CD8-positive, alpha-beta memory T cell (primary cell): ENCODE measurements around the gene FBXL2. TPM values are rescaled to one million over a fixed set of nuclear protein-coding genes. Genes with fewer than 3 reads are reported as not detected.
A peak's percentile ranks its signal among the peaks of the same experiment; 100 is the strongest.
"Not testable (repeated sequence)": the region's sequence is repeated elsewhere in the genome, so short reads cannot be mapped to it uniquely, and the experiment has no call there.

Experiments used
- CTCF ChIA-PET: fragments of 350-600 bp; sonication (Branson Sonifier 250); formaldehyde crosslinking; loops from one replicate; lab custom pipeline; 2021; ENCODE audit warnings: antibody characterized with exemption; lab: Charles Lee
- POLR2A ChIA-PET: fragments of 350-600 bp; sonication (Branson Sonifier 250); formaldehyde crosslinking; loops from one replicate; lab custom pipeline; 2021; ENCODE audit warnings: antibody characterized with exemption; lab: Charles Lee
- DNase-seq, 5 donors: peaks; one replicate each; pipeline versions ENCODE4 v3.0.0 to v3.0.0-alpha.2; 2020 to 2022; ENCODE audit warnings: mixed read lengths in 1 of 5
- H3K27ac ChIP-seq: one replicate; pipeline ENCODE4 v1.7.0; 2013; ENCODE audit warnings: low read depth, mild to moderate bottlenecking, low read length, moderate library complexity
- H3K27me3 ChIP-seq: 2 replicates; pipeline ENCODE4 v1.7.0; 2013; ENCODE audit warnings: low read length, mild to moderate bottlenecking; ENCODE audit not compliant: insufficient read depth, poor library complexity, severe bottlenecking
- H3K36me3 ChIP-seq: 2 replicates; pipeline ENCODE4 v1.7.0; 2013; ENCODE audit warnings: mild to moderate bottlenecking, low read length, moderate library complexity; ENCODE audit not compliant: insufficient read depth
- H3K4me1 ChIP-seq: 2 replicates; pipeline ENCODE4 v1.7.0; 2013; ENCODE audit warnings: mild to moderate bottlenecking, low read length, moderate library complexity; ENCODE audit not compliant: insufficient read depth
- H3K4me3 ChIP-seq: 2 replicates; pipeline ENCODE4 v1.7.0; 2013; ENCODE audit warnings: mild to moderate bottlenecking, low read length
- H3K9me3 ChIP-seq: 2 replicates; pipeline ENCODE4 v1.7.0; 2013; ENCODE audit warnings: mild to moderate bottlenecking, low read length
- H3K27ac Mint-ChIP-seq, 8 donors: one replicate each; pipeline ENCODE4 v1.8.0; 2020 to 2021; ENCODE audit warnings: mixed read lengths in 8 of 8, mild to moderate bottlenecking in 6 of 8, inconsistent platforms in 3 of 8, moderate library complexity in 3 of 8
- H3K27me3 Mint-ChIP-seq, 2 donors: one replicate each; pipeline ENCODE4 v1.8.0; 2020 to 2021; ENCODE audit warnings: mixed read lengths in 2 of 2, mild to moderate bottlenecking in 1 of 2, moderate library complexity in 1 of 2
- H3K36me3 Mint-ChIP-seq, 3 donors: one replicate each; pipeline ENCODE4 v1.8.0; 2020 to 2021; ENCODE audit warnings: mixed read lengths in 3 of 3, inconsistent platforms in 1 of 3, mild to moderate bottlenecking in 1 of 3
- H3K4me1 Mint-ChIP-seq, 3 donors: one replicate each; pipeline ENCODE4 v1.8.0; 2020 to 2021; ENCODE audit warnings: mixed read lengths in 3 of 3, inconsistent platforms in 1 of 3, mild to moderate bottlenecking in 1 of 3
- H3K4me3 Mint-ChIP-seq, 7 donors: one replicate each; pipeline ENCODE4 v1.8.0; 2020 to 2021; ENCODE audit warnings: mixed read lengths in 7 of 7, mild to moderate bottlenecking in 6 of 7, moderate library complexity in 4 of 7, inconsistent platforms in 2 of 7
- H3K9me3 Mint-ChIP-seq, 5 donors: one replicate each; pipeline ENCODE4 v1.8.0; 2020 to 2022; ENCODE audit warnings: mixed read lengths in 5 of 5, mild to moderate bottlenecking in 3 of 5, moderate library complexity in 2 of 5, inconsistent platforms in 1 of 5
- polyA plus RNA-seq: library from polyadenylated mRNA; unstranded; fragments of 300-500 nt; fragmentation: Illumina TruSeq; gene quantifications from one replicate; pipeline ENCODE4 v1.2.3, GENCODE V29; 2021
- total RNA-seq, 2 experiments: library from RNA; stranded (reverse); gene quantifications; one replicate each; pipeline ENCODE4 v1.2.3, GENCODE V29; 2021

The FBXL2 gene
- total and polyA plus RNA-seq, 3 experiments from 2014 or later: not detected

GRCh38 chr3:33318710-33319380, 41.6 kb downstream of the FBXL2 start:
- Mint-ChIP-seq H3K4me3 (no peak overlapping the region), H3K9me3 (peaks cover 0 to 3% (median 0%) of the 10 kb centered on the region in 5 donors), H3K27me3 (peaks cover 8 to 50% of the 10 kb centered on the region in 2 donors), H3K36me3 (no peaks in the 10 kb centered on the region), H3K4me1 (peaks cover 0 to 7% (median 2%) of the 10 kb centered on the region in 3 donors), H3K27ac (no peak overlapping the region)
- no peaks in the 10 kb centered on the region for H3K36me3 ChIP-seq
- no peaks in the 10 kb centered on the region for H3K27me3 ChIP-seq
- DNase-seq: no peak
- POLR2A ChIA-PET: no interaction called here
- no peak overlapping the region for H3K4me3 ChIP-seq
- H3K27ac ChIP-seq: no peak overlapping the region
- H3K4me1 ChIP-seq: no peaks in the 10 kb centered on the region
- CTCF ChIA-PET: no interaction called here
- no peaks in the 10 kb centered on the region for H3K9me3 ChIP-seq

GRCh38 chr3:33322412-33322811, 45.2 kb downstream of the FBXL2 start:
- no peak for DNase-seq
- Histone ChIP-seq H3K9me3 (no peaks in the 10 kb centered on the region), H3K36me3 (no peaks in the 10 kb centered on the region), H3K27me3 (no peaks in the 10 kb centered on the region), H3K4me1 (no peaks in the 10 kb centered on the region), H3K27ac (no peak overlapping the region), H3K4me3 (no peak overlapping the region)
- CTCF ChIA-PET: no interaction called here
- Mint-ChIP-seq H3K4me3 (no peak overlapping the region), H3K9me3 (peaks cover 0 to 8% (median 1%) of the 10 kb centered on the region in 5 donors), H3K27me3 (peaks cover 8 to 54% of the 10 kb centered on the region in 2 donors), H3K27ac (no peak overlapping the region), H3K36me3 (no peaks in the 10 kb centered on the region), H3K4me1 (peaks cover 0 to 7% (median 2%) of the 10 kb centered on the region in 3 donors)
- POLR2A ChIA-PET: no interaction called here

GRCh38 chr3:33331414-33331813, 54.2 kb downstream of the FBXL2 start:
- H3K9me3 Mint-ChIP-seq: peaks cover 8 to 19% (median 13%) of the 10 kb centered on the region in 5 donors
- H3K27ac Mint-ChIP-seq: no peak overlapping the region
- ChIA-PET CTCF (no interaction called here), POLR2A (no interaction called here)
- H3K27me3 Mint-ChIP-seq: peaks cover 6 to 36% of the 10 kb centered on the region in 2 donors
- H3K4me3 Mint-ChIP-seq: no peak overlapping the region
- H3K36me3 Mint-ChIP-seq: peaks cover 0 to 3% (median 0%) of the 10 kb centered on the region in 3 donors
- no peak overlapping the region for H3K4me3 ChIP-seq
- no peaks in the 10 kb centered on the region for H3K4me1 Mint-ChIP-seq
- H3K4me1 ChIP-seq: no peaks in the 10 kb centered on the region
- no peaks in the 10 kb centered on the region for H3K36me3 ChIP-seq
- DNase-seq: no peak
- no peaks in the 10 kb centered on the region for H3K9me3 ChIP-seq
- no peaks in the 10 kb centered on the region for H3K27me3 ChIP-seq
- no peak overlapping the region for H3K27ac ChIP-seq

GRCh38 chr3:33334364-33334763, 57.1 kb downstream of the FBXL2 start:
- Histone ChIP-seq H3K9me3 (no peaks in the 10 kb centered on the region), H3K36me3 (no peaks in the 10 kb centered on the region), H3K27me3 (no peaks in the 10 kb centered on the region), H3K27ac (no peak overlapping the region), H3K4me3 (no peak overlapping the region), H3K4me1 (no peaks in the 10 kb centered on the region)
- DNase-seq: no peak
- Mint-ChIP-seq H3K27me3 (peaks cover 0 to 11% of the 10 kb centered on the region in 2 donors), H3K36me3 (peaks cover 0 to 3% (median 0%) of the 10 kb centered on the region in 3 donors), H3K4me1 (no peaks in the 10 kb centered on the region), H3K27ac (no peak overlapping the region), H3K4me3 (no peak overlapping the region), H3K9me3 (peaks cover 8 to 19% (median 13%) of the 10 kb centered on the region in 5 donors)
- POLR2A ChIA-PET: no interaction called here
- CTCF ChIA-PET: no interaction called here

- H3K4me3 Mint-ChIP-seq, POLR2A ChIA-PET: not testable (repeated sequence)
These were observed 61.8 kb downstream of the FBXL2 start for GRCh38 chr3:33338936-33339465.

GRCh38 chr3:33339758-33340157, 62.5 kb downstream of the FBXL2 start:
- POLR2A ChIA-PET: no interaction called here
- CTCF ChIA-PET: no interaction called here
- DNase-seq: no peak
- H3K9me3 Mint-ChIP-seq: peaks cover 0 to 2% (median 0%) of the 10 kb centered on the region in 5 donors
- Histone ChIP-seq H3K27me3 (no peaks in the 10 kb centered on the region), H3K4me3 (no peak overlapping the region), H3K36me3 (no peaks in the 10 kb centered on the region), H3K9me3 (no peaks in the 10 kb centered on the region), H3K4me1 (no peaks in the 10 kb centered on the region), H3K27ac (no peak overlapping the region)
- no peaks in the 10 kb centered on the region for H3K4me1 Mint-ChIP-seq
- no peak overlapping the region for H3K27ac Mint-ChIP-seq
- no peaks in the 10 kb centered on the region for H3K36me3 Mint-ChIP-seq
- H3K4me3 Mint-ChIP-seq: no peak overlapping the region
- H3K27me3 Mint-ChIP-seq: peaks cover 0 to 6% of the 10 kb centered on the region in 2 donors

More at GRCh38 chr3:33338936-33339465, 61.8 kb downstream of the FBXL2 start:
- H3K27ac ChIP-seq, H3K4me3 ChIP-seq, H3K9me3 ChIP-seq, DNase-seq, H3K36me3 Mint-ChIP-seq, H3K36me3 ChIP-seq, H3K9me3 Mint-ChIP-seq, H3K27me3 ChIP-seq, H3K27ac Mint-ChIP-seq, H3K4me1 ChIP-seq, H3K27me3 Mint-ChIP-seq, H3K4me1 Mint-ChIP-seq, CTCF ChIA-PET: not testable (repeated sequence)

GRCh38 chr3:33355611-33356010, 78.4 kb downstream of the FBXL2 start:
- H3K36me3 Mint-ChIP-seq: no peaks in the 10 kb centered on the region

GRCh38 chr3:33358172-33358781, 81.0 kb downstream of the FBXL2 start:
- ChIA-PET CTCF (interaction anchor here (1.2 kb wide), 1 partner anchor 14 kb away, joined by 7 read pairs; no protein-coding TSS in a partner anchor), POLR2A (no interaction called here)
- Histone ChIP-seq H3K27ac (no peak overlapping the region), H3K36me3 (no peaks in the 10 kb centered on the region), H3K4me1 (no peaks in the 10 kb centered on the region), H3K9me3 (no peaks in the 10 kb centered on the region), H3K27me3 (no peaks in the 10 kb centered on the region), H3K4me3 (no peak overlapping the region)
- no peak for DNase-seq
- Mint-ChIP-seq H3K4me3 (no peak overlapping the region), H3K9me3 (no peaks in the 10 kb centered on the region), H3K27ac (peak overlapping the region in 1 of 8 donors; percentile 78), H3K36me3 (no peaks in the 10 kb centered on the region), H3K4me1 (peaks cover 0 to 6% (median 4%) of the 10 kb centered on the region in 3 donors), H3K27me3 (peaks cover 10 to 15% of the 10 kb centered on the region in 2 donors)

More at GRCh38 chr3:33355611-33356010, 78.4 kb downstream of the FBXL2 start:
- Histone ChIP-seq H3K36me3 (no peaks in the 10 kb centered on the region), H3K4me3 (no peak overlapping the region), H3K27me3 (no peaks in the 10 kb centered on the region), H3K4me1 (no peaks in the 10 kb centered on the region), H3K9me3 (no peaks in the 10 kb centered on the region), H3K27ac (no peak overlapping the region)
- H3K27ac Mint-ChIP-seq: no peak overlapping the region
- POLR2A ChIA-PET: no interaction called here
- no peak for DNase-seq
- H3K4me1 Mint-ChIP-seq: peaks cover 0 to 6% (median 4%) of the 10 kb centered on the region in 3 donors
- H3K9me3 Mint-ChIP-seq: no peaks in the 10 kb centered on the region
- H3K27me3 Mint-ChIP-seq: peaks cover 10 to 11% of the 10 kb centered on the region in 2 donors
- no peak overlapping the region for H3K4me3 Mint-ChIP-seq
- CTCF ChIA-PET: interaction anchor here (1.7 kb wide), 1 partner anchor 17 kb away, joined by 7 read pairs; no protein-coding TSS in a partner anchor
